Esophagus muscularis mucosa (tissue), 4 donors: ENCODE results near the gene SLC45A1. TPM values are rescaled to one million over a fixed set of nuclear protein-coding genes. Genes with fewer than 3 reads are reported as not detected.

Source experiments
- DNase-seq: peaks from one replicate; pipeline ENCODE4 v3.0.0-alpha.2; 2017; ENCODE audit errors: extremely low spot score
- H3K27ac ChIP-seq, 4 donors: fragments of 200-600 bp; sonication (generic); replicated peaks in 1 of 4; 1 replicate in 3 of 4; 2 replicates in 1 of 4; pipeline ENCODE4 v1.5.1; 2016 to 2019; ENCODE audit warnings: mild to moderate bottlenecking in 1 of 4
- H3K27me3 ChIP-seq, 4 donors: fragments of 200-600 bp; sonication (generic); one replicate each; pipeline versions ENCODE4 v1.5.1 to v1.6.0; 2016 to 2019
- H3K36me3 ChIP-seq, 4 donors: fragments of 200-600 bp; sonication (generic); one replicate each; pipeline ENCODE4 v1.5.1; 2016 to 2019
- H3K4me1 ChIP-seq, 4 donors: fragments of 200-600 bp; sonication (generic); one replicate each; pipeline ENCODE4 v1.5.1; 2016 to 2019
- H3K4me3 ChIP-seq, 4 donors: fragments of 200-600 bp; sonication (generic); 1 replicate in 2 of 4; 2 replicates in 2 of 4; pipeline ENCODE4 v1.5.1; 2016 to 2019; ENCODE audit warnings: mild to moderate bottlenecking in 4 of 4, moderate library complexity in 1 of 4
- H3K9me3 ChIP-seq, 4 donors: fragments of 200-600 bp; sonication (generic); 1 replicate in 3 of 4; 2 replicates in 1 of 4; pipeline ENCODE4 v1.5.1; 2016 to 2019
- CTCF ChIP-seq, 3 experiments: fragments of 200-600 bp in 2 of 3; fragments of 450-650 bp in 1 of 3; sonication (generic) in 2 of 3; IDR thresholded peaks; one replicate each; pipeline ENCODE4 v1.5.1; 2017 to 2019; ENCODE audit warnings: antibody characterized with exemption in 3 of 3, mild to moderate bottlenecking in 2 of 3, moderate library complexity in 1 of 3
- EP300 ChIP-seq: sonication (generic); formaldehyde crosslinking; IDR thresholded peaks from one replicate; pipeline ENCODE4 v1.6.1; 2017; ENCODE audit warnings: antibody characterized with exemption
- POLR2A ChIP-seq: fragments of 450-650 bp; IDR thresholded peaks from one replicate; pipeline ENCODE4 v1.6.1; 2017; ENCODE audit warnings: antibody characterized with exemption, moderate library complexity, mild to moderate bottlenecking, low read depth
- POLR2AphosphoS5 ChIP-seq, 2 donors: sonication (generic); formaldehyde crosslinking; IDR thresholded peaks; one replicate each; pipeline ENCODE4 v1.6.1; 2017; ENCODE audit warnings: antibody characterized with exemption in 2 of 2
- WGBS: methylation state at CpG from one replicate; pipeline ENCODE4 v1.1.5; 2018; 5-methylcytosine and 5-hydroxymethylcytosine counted together
- intact Hi-C: fragments of 100-400 bp; cut with DNase I; formaldehyde crosslinking; loops from one replicate; pipeline ENCODE4 v1.15.1; 2023
- total RNA-seq, 4 donors: library from RNA; depleted of rRNA; stranded (reverse); fragments of >200 nt; gene quantifications; one replicate each; pipeline versions ENCODE4 v1.1.0 to v1.2.1, GENCODE V29; 2016

Gene SLC45A1
- total RNA-seq, 4 donors from 2014 or later = 6.8 to 17.5 (median 10.7) TPM

- peaks cover 69 to 90% (median 84%) of the 10 kb centered on the region in 4 donors for H3K4me1 ChIP-seq
- DNase-seq = no peak
- peaks cover 5 to 32% (median 6%) of the 10 kb centered on the region in 4 donors for H3K36me3 ChIP-seq
- peak overlapping the region; percentile 29 to 64 (median 37) for H3K27ac ChIP-seq
- no peaks in the 10 kb centered on the region for H3K27me3 ChIP-seq
- TF ChIP-seq POLR2A = no peak
- no peak for TF ChIP-seq EP300
- no peak for TF ChIP-seq POLR2AphosphoS5 (IDR thresholded peaks at IDR 0.05)
- TF ChIP-seq CTCF (IDR thresholded peaks at IDR 0.05) = no peak
- no peaks in the 10 kb centered on the region for H3K9me3 ChIP-seq
- H3K4me3 ChIP-seq = no peak overlapping the region
- intact Hi-C loops = no loop called here
Measured at GRCh38 chr1:8386247-8386646, 68.3 kb downstream of the SLC45A1 start.

- Histone ChIP-seq H3K9me3 (no peaks in the 10 kb centered on the region), H3K27me3 (no peaks in the 10 kb centered on the region), H3K27ac (peak overlapping the region in 1 of 4 donors; percentile 21), H3K4me1 (peaks cover 65 to 89% (median 81%) of the 10 kb centered on the region in 4 donors), H3K4me3 (no peak overlapping the region), H3K36me3 (peaks cover 0 to 16% (median 5%) of the 10 kb centered on the region in 4 donors)
- WGBS = 90% methylated on average over 12 of the region's 12 CpGs
- DNase-seq = no peak
- TF ChIP-seq CTCF (IDR thresholded peaks at IDR 0.05) = no peak
- TF ChIP-seq POLR2AphosphoS5 (IDR thresholded peaks at IDR 0.05) = no peak
- no peak for TF ChIP-seq EP300
- no peak for TF ChIP-seq POLR2A
- intact Hi-C loops = no loop called here
Measured at GRCh38 chr1:8388732-8389562, 71.0 kb downstream of the SLC45A1 start.

- intact Hi-C loops = no loop called here
- Histone ChIP-seq H3K9me3 (no peaks in the 10 kb centered on the region), H3K4me1 (peaks cover 63 to 89% (median 80%) of the 10 kb centered on the region in 4 donors), H3K4me3 (no peak overlapping the region), H3K27me3 (no peaks in the 10 kb centered on the region), H3K27ac (peak overlapping the region in 1 of 4 donors; percentile 21), H3K36me3 (peaks cover 0 to 14% (median 5%) of the 10 kb centered on the region in 4 donors)
- TF ChIP-seq POLR2A = no peak
- no peak for DNase-seq
- 86% methylated on average over 7 of the region's 7 CpGs for whole genome bisulfite sequencing
Measured at GRCh38 chr1:8389958-8390535, 72.1 kb downstream of the SLC45A1 start.

GRCh38 chr1:8390707-8391106 lies 72.8 kb downstream of the SLC45A1 start:
- no peak for TF ChIP-seq CTCF (IDR thresholded peaks at IDR 0.05)
- no peak for TF ChIP-seq EP300
- no peak for TF ChIP-seq POLR2A
- TF ChIP-seq POLR2AphosphoS5 (IDR thresholded peaks at IDR 0.05) = no peak
- H3K4me3 ChIP-seq = no peak overlapping the region
- H3K27me3 ChIP-seq = no peaks in the 10 kb centered on the region
- H3K27ac ChIP-seq = peak overlapping the region in 2 of 4 donors; percentile 16 to 33
- WGBS = 73% methylated on average over 4 of the region's 4 CpGs
- peaks cover 64 to 89% (median 80%) of the 10 kb centered on the region in 4 donors for H3K4me1 ChIP-seq
- intact Hi-C loops = no loop called here
- DNase-seq = no peak
- H3K9me3 ChIP-seq = no peaks in the 10 kb centered on the region
- H3K36me3 ChIP-seq = peaks cover 0 to 14% (median 5%) of the 10 kb centered on the region in 4 donors

GRCh38 chr1:8392522-8392921 lies 74.6 kb downstream of the SLC45A1 start:
- 83% methylated on average over 7 of the region's 7 CpGs for WGBS
- H3K4me3 ChIP-seq = no peak overlapping the region
- no peaks in the 10 kb centered on the region for H3K27me3 ChIP-seq
- H3K4me1 ChIP-seq = peaks cover 67 to 91% (median 83%) of the 10 kb centered on the region in 4 donors
- DNase-seq = no peak
- intact Hi-C loops = no loop called here
- peaks cover 0 to 14% (median 5%) of the 10 kb centered on the region in 4 donors for H3K36me3 ChIP-seq
- TF ChIP-seq POLR2A (no peak), CTCF (IDR thresholded peaks at IDR 0.05) (no peak), POLR2AphosphoS5 (IDR thresholded peaks at IDR 0.05) (no peak), EP300 (no peak)
- H3K27ac ChIP-seq = peak overlapping the region; percentile 8 to 40 (median 23)
- H3K9me3 ChIP-seq = no peaks in the 10 kb centered on the region
